AG10803 (cell line): ENCODE data around the gene DYNC1I1.

Experiments
- DNase-seq: peaks from one replicate; pipeline ENCODE4 v3.0.0; 2010; ENCODE audit warnings: low read depth
- H3K4me3 ChIP-seq: 2 replicates; pipeline ENCODE4 v1.5.1; 2011; ENCODE audit warnings: mild to moderate bottlenecking, low read length, control low read depth
- CTCF ChIP-seq: conservative IDR thresholded peaks from 2 replicates; pipeline ENCODE4 v1.5.1; 2011; ENCODE audit warnings: mild to moderate bottlenecking, low read length, control low read depth, inconsistent platforms

Gene DYNC1I1

GRCh38 chr7:95974108-95974507 lies 201.8 kb downstream of the DYNC1I1 start:
- H3K4me3 ChIP-seq = no peak overlapping the region
- no peak for DNase-seq
- no peak for TF ChIP-seq CTCF

GRCh38 chr7:95976369-95977060 lies 204.2 kb downstream of the DYNC1I1 start:
- H3K4me3 ChIP-seq = no peak overlapping the region
- TF ChIP-seq CTCF = no peak
- no peak for DNase-seq

GRCh38 chr7:95977994-95978393 lies 205.6 kb downstream of the DYNC1I1 start:
- H3K4me3 ChIP-seq = no peak overlapping the region

GRCh38 chr7:95980167-95980566 lies 207.8 kb downstream of the DYNC1I1 start:
- H3K4me3 ChIP-seq = no peak overlapping the region
- TF ChIP-seq CTCF = no peak
- DNase-seq = no peak

More at GRCh38 chr7:95977994-95978393, 205.6 kb downstream of the DYNC1I1 start:
- no peak for TF ChIP-seq CTCF
- no peak for DNase-seq

- H3K4me3 ChIP-seq = no peak overlapping the region
- no peak for TF ChIP-seq CTCF
- DNase-seq = no peak
Observed at GRCh38 chr7:95980706-95981105, 208.4 kb downstream of the DYNC1I1 start.

GRCh38 chr7:95986178-95986764 lies 213.9 kb downstream of the DYNC1I1 start:
- TF ChIP-seq CTCF = no peak
- DNase-seq = no peak
- H3K4me3 ChIP-seq = no peak overlapping the region

GRCh38 chr7:95989301-95989700 lies 216.9 kb downstream of the DYNC1I1 start:
- DNase-seq = no peak
- no peak overlapping the region for H3K4me3 ChIP-seq
- no peak for TF ChIP-seq CTCF
